ENCODE results near the gene PPP3R1.

PPP3R1 gene

DNA sequence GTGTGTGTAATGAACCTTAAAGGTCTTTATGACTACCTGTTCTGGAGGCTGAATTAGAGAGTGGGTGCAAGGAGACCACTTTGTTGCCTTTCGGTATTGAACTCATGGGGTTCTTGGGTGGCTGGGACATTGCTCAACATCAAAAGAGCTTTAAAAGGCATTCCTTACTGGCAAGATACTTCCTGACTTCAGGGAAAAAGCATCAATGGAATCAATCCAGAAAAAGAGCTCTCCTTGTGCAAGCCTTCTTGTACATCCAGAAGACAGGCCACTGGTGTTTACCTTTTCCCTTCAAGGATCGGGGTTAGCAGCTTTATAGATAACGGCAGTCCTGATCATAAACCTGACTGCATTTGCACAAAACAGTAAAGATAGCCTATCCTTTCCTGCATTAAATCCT, 85.1 kb downstream of the PPP3R1 start:
- TF ChIP-seq, protein P1, sequence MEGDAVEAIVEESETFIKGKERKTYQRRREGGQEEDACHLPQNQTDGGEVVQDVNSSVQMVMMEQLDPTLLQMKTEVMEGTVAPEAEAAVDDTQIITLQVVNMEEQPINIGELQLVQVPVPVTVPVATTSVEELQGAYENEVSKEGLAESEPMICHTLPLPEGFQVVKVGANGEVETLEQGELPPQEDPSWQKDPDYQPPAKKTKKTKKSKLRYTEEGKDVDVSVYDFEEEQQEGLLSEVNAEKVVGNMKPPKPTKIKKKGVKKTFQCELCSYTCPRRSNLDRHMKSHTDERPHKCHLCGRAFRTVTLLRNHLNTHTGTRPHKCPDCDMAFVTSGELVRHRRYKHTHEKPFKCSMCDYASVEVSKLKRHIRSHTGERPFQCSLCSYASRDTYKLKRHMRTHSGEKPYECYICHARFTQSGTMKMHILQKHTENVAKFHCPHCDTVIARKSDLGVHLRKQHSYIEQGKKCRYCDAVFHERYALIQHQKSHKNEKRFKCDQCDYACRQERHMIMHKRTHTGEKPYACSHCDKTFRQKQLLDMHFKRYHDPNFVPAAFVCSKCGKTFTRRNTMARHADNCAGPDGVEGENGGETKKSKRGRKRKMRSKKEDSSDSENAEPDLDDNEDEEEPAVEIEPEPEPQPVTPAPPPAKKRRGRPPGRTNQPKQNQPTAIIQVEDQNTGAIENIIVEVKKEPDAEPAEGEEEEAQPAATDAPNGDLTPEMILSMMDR (IDR thresholded peaks at IDR 0.05; ENCODE audit: extremely low read depth, missing control alignments), result no peak

DNA sequence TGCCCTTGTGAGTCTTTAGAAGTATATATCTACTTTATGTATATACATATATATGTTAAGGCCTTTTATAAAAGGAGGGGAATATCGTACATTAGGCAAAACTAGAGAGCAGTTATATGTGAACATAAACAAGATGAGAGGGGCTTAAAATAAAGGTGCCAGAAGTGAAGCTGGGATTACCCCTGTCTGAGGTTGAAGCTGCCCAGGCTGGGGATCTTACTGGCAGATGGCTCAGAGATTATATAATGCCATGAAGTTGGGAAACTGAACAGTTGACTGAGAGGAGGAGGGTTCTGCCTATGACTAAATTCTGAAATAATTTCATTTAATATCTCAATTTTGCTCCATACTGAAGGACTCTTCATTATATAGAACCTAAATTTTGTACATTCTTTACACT, 88.7 kb downstream of the PPP3R1 start:
- TF ChIP-seq, protein P1 (IDR thresholded peaks at IDR 0.05; ENCODE audit: extremely low read depth, missing control alignments), result no peak
- DNase-seq (ENCODE audit: low spot score), result no peak

More for the DNA sequence above, 85.1 kb downstream of the PPP3R1 start:
- no peak for DNase-seq (ENCODE audit: low spot score)

DNA sequence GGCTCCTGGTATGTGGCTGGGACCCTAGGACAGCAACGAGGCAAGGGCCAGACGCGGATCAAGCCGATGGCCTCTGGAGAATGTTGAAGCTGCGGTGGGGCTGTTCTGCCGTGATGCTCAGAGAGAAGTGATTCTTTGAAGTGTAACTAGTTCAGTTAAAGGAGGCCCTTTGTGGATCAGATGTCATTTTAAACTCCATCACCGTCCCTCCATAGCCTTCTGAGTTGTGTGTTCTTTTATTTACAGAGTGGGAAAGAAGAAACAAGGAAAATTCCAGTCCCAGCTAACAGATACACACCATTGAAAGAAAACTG, 94.2 kb downstream of the PPP3R1 start:
- TF ChIP-seq, protein P1 (IDR thresholded peaks at IDR 0.05; ENCODE audit: extremely low read depth, missing control alignments), result no peak
- no peak for DNase-seq (ENCODE audit: low spot score)

DNA sequence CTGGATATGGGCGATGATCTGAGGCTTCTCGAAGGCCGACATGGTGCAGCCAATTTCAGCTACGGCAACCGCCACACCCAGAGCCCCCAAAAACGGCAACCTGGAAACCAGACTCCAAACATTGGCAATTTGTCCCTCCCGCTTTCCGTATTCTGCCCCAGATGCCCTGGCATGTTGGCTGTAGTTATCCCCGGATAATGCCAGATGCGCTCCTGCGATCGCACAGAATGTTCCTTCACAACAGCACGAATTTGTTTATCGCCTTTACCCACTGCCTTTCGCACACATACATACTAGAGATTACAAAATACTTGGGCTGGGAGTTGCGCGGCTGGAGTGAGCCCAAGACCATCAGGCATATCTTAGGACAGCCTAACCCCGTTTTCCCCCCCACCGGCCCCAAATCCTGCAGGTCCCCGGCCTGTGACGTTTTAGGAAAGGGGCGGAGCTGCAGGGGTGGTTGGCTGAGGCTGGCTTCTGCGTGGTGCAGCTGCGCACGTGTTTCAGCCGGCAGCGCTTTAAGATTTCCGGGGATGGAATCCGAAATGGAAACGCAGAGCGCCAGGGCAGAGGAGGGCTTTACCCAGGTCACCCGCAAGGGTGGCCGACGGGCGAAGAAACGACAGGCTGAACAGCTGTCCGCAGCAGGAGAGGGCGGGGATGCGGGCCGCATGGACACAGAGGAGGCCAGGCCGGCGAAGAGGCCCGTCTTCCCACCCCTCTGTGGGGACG, 94.8 kb downstream of the PPP3R1 start, which contains the start of gene PNO1:
Gene PNO1, plus strand, starts transcription at position 487 of the 732 bp plus-strand sequence. Its CDS starts 47 bp downstream, at position 534.
- TF ChIP-seq, protein P1 (IDR thresholded peaks at IDR 0.05; ENCODE audit: extremely low read depth, missing control alignments), result no peak
- DNase-seq (ENCODE audit: low spot score), result peak; percentile 92

DNA sequence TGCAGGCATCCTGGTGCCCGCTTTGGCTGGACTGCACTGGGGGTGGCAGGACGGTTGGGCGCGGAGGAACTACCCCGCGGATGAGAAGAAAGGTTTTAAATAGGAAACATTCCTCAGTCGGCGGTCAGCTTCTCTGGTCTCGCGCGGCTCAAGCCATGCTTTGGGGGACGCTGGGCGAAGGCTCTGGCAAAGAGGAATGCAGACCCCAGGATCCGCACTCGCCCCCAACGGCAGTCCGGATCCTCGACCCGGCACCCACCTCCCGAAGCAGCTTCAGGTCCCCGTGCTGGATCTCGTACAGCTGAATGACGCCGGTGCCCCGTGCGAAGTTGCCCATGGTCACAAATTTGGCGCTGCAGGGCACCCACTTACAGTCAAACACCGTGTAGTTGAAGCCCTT, 95.3 kb downstream of the PPP3R1 start:
- DNase-seq (ENCODE audit: low spot score), result no peak
- TF ChIP-seq, protein P1 (IDR thresholded peaks at IDR 0.05; ENCODE audit: extremely low read depth, missing control alignments), result no peak

DNA sequence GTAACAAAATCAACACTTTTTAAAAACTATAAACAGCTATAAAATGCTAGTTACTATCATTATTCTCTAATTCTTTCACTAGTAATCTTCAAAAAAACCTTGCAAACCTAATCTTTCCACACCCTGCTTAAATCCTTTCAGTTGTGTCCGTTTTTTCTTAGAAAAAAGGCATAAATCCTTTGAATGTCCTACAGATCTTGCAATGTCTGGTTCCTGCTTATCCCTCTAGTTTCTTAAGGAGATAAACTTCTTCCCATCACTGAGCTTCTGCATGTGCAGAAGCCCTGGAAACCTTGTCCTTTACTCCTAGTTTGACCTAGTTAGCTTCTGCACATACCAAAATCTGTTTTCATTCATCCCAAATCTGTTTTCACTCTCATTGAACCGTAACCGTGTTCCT, 95.9 kb downstream of the PPP3R1 start:
- DNase-seq (ENCODE audit: low spot score), result no peak
- TF ChIP-seq, protein P1 (IDR thresholded peaks at IDR 0.05; ENCODE audit: extremely low read depth, missing control alignments), result no peak

DNA sequence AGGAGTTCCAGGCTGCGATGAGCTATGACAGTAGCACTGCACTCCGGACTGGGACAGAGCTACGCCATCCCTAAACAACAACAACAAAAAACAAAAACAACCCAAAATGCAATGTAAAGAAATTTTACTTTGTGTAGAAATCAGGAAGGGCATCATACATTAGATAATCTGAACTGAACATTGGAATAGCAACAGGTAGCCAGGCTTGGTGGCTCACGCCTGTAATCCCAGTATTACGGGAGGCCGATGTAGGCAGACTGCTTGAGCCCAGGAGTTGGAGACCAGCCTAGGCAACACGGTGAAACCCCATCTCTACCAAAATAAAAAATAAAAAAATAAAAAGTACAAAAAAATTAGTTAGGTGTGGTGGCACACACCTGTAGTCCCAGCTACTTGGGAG, 96.7 kb downstream of the PPP3R1 start:
- TF ChIP-seq, protein P1 (IDR thresholded peaks at IDR 0.05; ENCODE audit: extremely low read depth, missing control alignments), result no peak
- no peak for DNase-seq (ENCODE audit: low spot score)

Measured in GM20000 (cell line).